Hematopoietic multipotent progenitor cell treated with erythropoietin and hydrocortisone succinate and interleukin-3 and kit ligand, for 17 days (in vitro differentiated cells): Measurements from ENCODE around the gene NR6A1.
"Not testable (repeated sequence)": the region's sequence is repeated elsewhere in the genome, so short reads cannot be mapped to it uniquely, and the experiment has no call there.

ENCODE experiments used
- DNase-seq: peaks from one replicate; pipeline ENCODE4 v3.0.0-alpha.2; 2015; ENCODE audit warnings: low spot score

Gene NR6A1

GRCh38 chr9:124615840-124616239 is 155.3 kb downstream of the NR6A1 start:
- DNase-seq: not testable (repeated sequence)

- DNase-seq: no peak
These were observed 155.9 kb downstream of the NR6A1 start for GRCh38 chr9:124615100-124615742.

GRCh38 chr9:124613849-124614248 is 157.3 kb downstream of the NR6A1 start:
- no peak for DNase-seq

GRCh38 chr9:124611106-124611505 is 160.0 kb downstream of the NR6A1 start:
- no peak for DNase-seq

GRCh38 chr9:124606027-124606426 is 165.1 kb downstream of the NR6A1 start:
- DNase-seq: no peak

- DNase-seq: no peak
These were observed 165.9 kb downstream of the NR6A1 start for GRCh38 chr9:124605258-124605657.

GRCh38 chr9:124602632-124603031 is 168.5 kb downstream of the NR6A1 start:
- no peak for DNase-seq

- DNase-seq: no peak
These were observed 168.9 kb downstream of the NR6A1 start for GRCh38 chr9:124602204-124602603.

GRCh38 chr9:124600407-124600806 is 170.7 kb downstream of the NR6A1 start:
- DNase-seq: no peak

GRCh38 chr9:124599121-124599795 is 171.9 kb downstream of the NR6A1 start:
- DNase-seq: no peak

- no peak for DNase-seq
These were observed 173.1 kb downstream of the NR6A1 start for GRCh38 chr9:124598048-124598447.

- DNase-seq: no peak
These were observed 174.8 kb downstream of the NR6A1 start for GRCh38 chr9:124596172-124596839.

GRCh38 chr9:124595743-124596142 is 175.4 kb downstream of the NR6A1 start:
- no peak for DNase-seq

GRCh38 chr9:124594673-124595072 is 176.4 kb downstream of the NR6A1 start:
- no peak for DNase-seq

- no peak for DNase-seq
These were observed 176.9 kb downstream of the NR6A1 start for GRCh38 chr9:124594225-124594624.

- no peak for DNase-seq
These were observed 177.5 kb downstream of the NR6A1 start for GRCh38 chr9:124593651-124594058.

- no peak for DNase-seq
These were observed 177.9 kb downstream of the NR6A1 start for GRCh38 chr9:124593200-124593599.

GRCh38 chr9:124590889-124591641 is 180.0 kb downstream of the NR6A1 start:
- no peak for DNase-seq

GRCh38 chr9:124584631-124585030 is 186.5 kb downstream of the NR6A1 start:
- no peak for DNase-seq

GRCh38 chr9:124583134-124583533 is 188.0 kb downstream of the NR6A1 start:
- DNase-seq: no peak

GRCh38 chr9:124580186-124580585 is 190.9 kb downstream of the NR6A1 start:
- no peak for DNase-seq

GRCh38 chr9:124576751-124577150 is 194.4 kb downstream of the NR6A1 start:
- DNase-seq: no peak
